Keratinocyte (primary cell): ENCODE data around the gene HAND1. TPM values are rescaled to one million over a fixed set of nuclear protein-coding genes. Genes with fewer than 3 reads are reported as not detected.

ENCODE experiments used
- DNase-seq: peaks from one replicate; pipeline ENCODE4 v3.0.0-alpha.2; 2011; ENCODE audit warnings: low read depth, missing footprints, low spot score
- FAIRE-seq: peaks from 2 replicates; lab custom pipeline; 2011; peaks lifted over from hg19 to GRCh38; lab: Jason Lieb, UNC
- H2AFZ ChIP-seq: 2 replicates; pipeline ENCODE4 v1.6.0; 2012; ENCODE audit warnings: low read length, control low read depth, inconsistent platforms; ENCODE audit not compliant: control insufficient read depth
- H3K27ac ChIP-seq: 2 replicates; pipeline ENCODE4 v1.5.1; 2011; ENCODE audit warnings: low read length; ENCODE audit not compliant: control insufficient read depth, insufficient read depth
- H3K27me3 ChIP-seq: 3 replicates; pipeline ENCODE4 v1.6.0; 2011; ENCODE audit warnings: low read length; ENCODE audit not compliant: control insufficient read depth, insufficient read depth; ENCODE audit errors: extremely low read depth
- H3K36me3 ChIP-seq, 2 experiments: 2 replicates in 1 of 2; 3 replicates in 1 of 2; pipeline ENCODE4 v1.5.1; 2011; ENCODE audit warnings: low read length in 2 of 2, mild to moderate bottlenecking in 1 of 2; ENCODE audit not compliant: control insufficient read depth in 2 of 2, insufficient read depth in 2 of 2; ENCODE audit errors: extremely low read depth in 1 of 2
- H3K4me1 ChIP-seq: 3 replicates; pipeline ENCODE4 v1.5.1; 2011; ENCODE audit warnings: low read length; ENCODE audit not compliant: control insufficient read depth, insufficient read depth; ENCODE audit errors: extremely low read depth
- H3K4me2 ChIP-seq: 3 replicates; pipeline ENCODE4 v1.6.0; 2011; ENCODE audit warnings: low read depth, low read length; ENCODE audit not compliant: control insufficient read depth, insufficient read depth; ENCODE audit errors: extremely low read depth
- H3K4me3 ChIP-seq, 3 experiments: fragments of 200-600 bp in 1 of 3; sonication (generic) in 1 of 3; 2 replicates in 2 of 3; 3 replicates in 1 of 3; pipeline ENCODE4 v1.5.1; 2011 to 2016; ENCODE audit warnings: low read length in 3 of 3, mild to moderate bottlenecking in 3 of 3, control low read depth in 2 of 3, inconsistent platforms in 1 of 3, low read depth in 1 of 3, mixed read lengths in 1 of 3, mixed run types in 1 of 3, moderate library complexity in 1 of 3; ENCODE audit not compliant: control insufficient read depth in 2 of 3, insufficient read depth in 2 of 3; ENCODE audit errors: extremely low read depth in 1 of 3
- H3K79me2 ChIP-seq: 2 replicates; pipeline ENCODE4 v1.6.0; 2012; ENCODE audit warnings: low read length; ENCODE audit not compliant: control insufficient read depth, insufficient read depth
- H3K9ac ChIP-seq: 3 replicates; pipeline ENCODE4 v1.6.0; 2011; ENCODE audit warnings: low read length; ENCODE audit not compliant: control insufficient read depth, insufficient read depth; ENCODE audit errors: extremely low read depth
- H3K9me1 ChIP-seq: 3 replicates; pipeline ENCODE4 v1.6.0; 2011; ENCODE audit warnings: low read length; ENCODE audit not compliant: control insufficient read depth, insufficient read depth; ENCODE audit errors: extremely low read depth
- H3K9me3 ChIP-seq: 2 replicates; pipeline ENCODE4 v1.5.1; 2012; ENCODE audit warnings: low read depth, low read length; ENCODE audit not compliant: control insufficient read depth
- H4K20me1 ChIP-seq: 3 replicates; pipeline ENCODE4 v1.6.0; 2011; ENCODE audit warnings: low read length; ENCODE audit not compliant: control insufficient read depth, insufficient read depth; ENCODE audit errors: extremely low read depth
- EZH2 ChIP-seq: IDR thresholded peaks from one replicate; pipeline ENCODE4 v1.6.1; 2012; ENCODE audit warnings: inconsistent platforms, mild to moderate bottlenecking, low read length, moderate library complexity
- dilution Hi-C: fragments of 300-500 bp; cut with MboI; formaldehyde crosslinking; loops from one replicate; pipeline ENCODE4 v1.7.0; 2020; ENCODE audit warnings: low sequenced_read_pairs; ENCODE audit not compliant: extremely low pct_ligation_motif_present
- polyA plus RNA-seq, 5 experiments: library from polyadenylated mRNA; depleted of rRNA in 3 of 5; stranded (reverse) in 3 of 5; stranded (forward) in 1 of 5; unstranded in 1 of 5; fragments of >200 nt; gene quantifications; 1 replicate in 1 of 5; 2 replicates in 3 of 5; 3 replicates in 1 of 5; pipeline versions ENCODE4 v1.2.1 to v1.2.3, GENCODE V29; 2011 to 2012; ENCODE audit warnings: missing spikeins in 2 of 5, low read depth in 1 of 5, low replicate concordance in 1 of 5
- TF ChIP-seq, protein P1 (sequence below), 3 experiments: IDR thresholded peaks in 1 of 3; conservative IDR thresholded peaks in 1 of 3; optimal IDR thresholded peaks in 1 of 3; 2 replicates in 2 of 3; 3 replicates in 1 of 3; pipeline versions ENCODE3 to v1.5.1; 2011; ENCODE audit warnings: low read length in 3 of 3, mild to moderate bottlenecking in 3 of 3, moderate library complexity in 2 of 3, control low read depth in 1 of 3, inconsistent platforms in 1 of 3; ENCODE audit not compliant: insufficient read depth in 2 of 3; ENCODE audit errors: extremely low read depth in 1 of 3

Gene HAND1
- polyA plus RNA-seq, 1 donor (not counting 4 experiments of a cell fraction or from before 2014, with no cell fraction given) = not detected

DNA sequence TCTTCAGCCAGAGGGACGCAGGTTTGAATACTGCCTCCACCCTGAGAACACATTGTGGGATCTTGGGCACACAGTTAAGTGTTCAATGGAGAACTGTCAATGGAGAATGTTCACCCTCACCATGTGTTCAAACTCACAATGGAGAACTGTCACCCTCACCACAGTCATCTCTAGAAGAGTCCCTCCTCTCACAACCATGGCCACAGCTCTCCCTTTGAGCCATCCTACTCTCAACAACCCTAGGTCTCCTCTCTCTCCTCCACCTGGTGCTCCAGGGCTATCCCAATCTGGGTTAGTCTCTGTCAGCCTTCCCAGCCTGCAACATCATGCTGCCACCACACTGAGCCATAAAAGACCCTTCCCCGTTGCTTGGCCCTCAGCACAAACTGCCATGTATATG, 36.3 kb upstream of the HAND1 start:
- no peak for FAIRE-seq
- H3K36me3 ChIP-seq = no peaks in the 10 kb centered on the region
- no peak overlapping the region for H3K4me2 ChIP-seq
- H3K4me1 ChIP-seq = no peaks in the 10 kb centered on the region
- dilution Hi-C loops = no loop called here
- no peak overlapping the region for H3K9ac ChIP-seq
- no peak overlapping the region for H3K4me3 ChIP-seq
- H3K27me3 ChIP-seq = no peaks in the 10 kb centered on the region
- no peaks in the 10 kb centered on the region for H3K9me3 ChIP-seq
- H3K79me2 ChIP-seq = no peaks in the 10 kb centered on the region
- H4K20me1 ChIP-seq = no peaks in the 10 kb centered on the region
- no peaks in the 10 kb centered on the region for H3K9me1 ChIP-seq
- no peak overlapping the region for H3K27ac ChIP-seq
- H2AFZ ChIP-seq = no peak overlapping the region
- no peak for TF ChIP-seq EZH2
- TF ChIP-seq, protein P1, sequence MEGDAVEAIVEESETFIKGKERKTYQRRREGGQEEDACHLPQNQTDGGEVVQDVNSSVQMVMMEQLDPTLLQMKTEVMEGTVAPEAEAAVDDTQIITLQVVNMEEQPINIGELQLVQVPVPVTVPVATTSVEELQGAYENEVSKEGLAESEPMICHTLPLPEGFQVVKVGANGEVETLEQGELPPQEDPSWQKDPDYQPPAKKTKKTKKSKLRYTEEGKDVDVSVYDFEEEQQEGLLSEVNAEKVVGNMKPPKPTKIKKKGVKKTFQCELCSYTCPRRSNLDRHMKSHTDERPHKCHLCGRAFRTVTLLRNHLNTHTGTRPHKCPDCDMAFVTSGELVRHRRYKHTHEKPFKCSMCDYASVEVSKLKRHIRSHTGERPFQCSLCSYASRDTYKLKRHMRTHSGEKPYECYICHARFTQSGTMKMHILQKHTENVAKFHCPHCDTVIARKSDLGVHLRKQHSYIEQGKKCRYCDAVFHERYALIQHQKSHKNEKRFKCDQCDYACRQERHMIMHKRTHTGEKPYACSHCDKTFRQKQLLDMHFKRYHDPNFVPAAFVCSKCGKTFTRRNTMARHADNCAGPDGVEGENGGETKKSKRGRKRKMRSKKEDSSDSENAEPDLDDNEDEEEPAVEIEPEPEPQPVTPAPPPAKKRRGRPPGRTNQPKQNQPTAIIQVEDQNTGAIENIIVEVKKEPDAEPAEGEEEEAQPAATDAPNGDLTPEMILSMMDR (optimal IDR thresholded peaks at IDR 0.05 in 1 of 3, IDR thresholded peaks at IDR 0.05 in 1 of 3, conservative IDR thresholded peaks at IDR 0.05 in 1 of 3; ENCODE audit: extremely low read depth in 1 of 3, insufficient read depth in 2 of 3, low read length in 3 of 3) = no peak
- no peak for DNase-seq

DNA sequence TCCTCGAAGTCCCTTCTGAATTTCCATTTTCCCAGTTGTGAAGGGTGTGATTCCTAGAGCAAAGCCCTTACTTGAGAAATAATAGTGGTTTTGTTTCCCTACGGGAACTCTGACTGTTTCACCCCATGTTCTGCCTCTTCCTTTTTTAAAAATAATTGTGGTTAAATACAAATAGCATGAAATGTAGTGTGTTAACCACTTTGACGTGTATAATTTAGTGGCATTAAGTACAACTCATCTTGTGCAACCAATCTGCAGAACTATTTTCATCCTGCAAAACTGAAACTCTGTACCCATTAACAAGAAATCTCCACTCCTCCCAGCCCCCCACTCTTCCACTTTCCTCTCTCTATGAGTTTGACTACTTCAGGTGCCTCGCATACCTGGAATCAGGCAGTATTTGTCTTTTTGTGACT, 35.6 kb upstream of the HAND1 start:
- H3K79me2 ChIP-seq = no peaks in the 10 kb centered on the region
- no peak overlapping the region for H3K9ac ChIP-seq
- H3K9me3 ChIP-seq = no peaks in the 10 kb centered on the region
- FAIRE-seq (no peak), DNase-seq (no peak)
- no peak overlapping the region for H3K27ac ChIP-seq
- no peak overlapping the region for H3K4me3 ChIP-seq
- no peaks in the 10 kb centered on the region for H3K9me1 ChIP-seq
- no peak for TF ChIP-seq EZH2
- TF ChIP-seq, protein P1 (optimal IDR thresholded peaks at IDR 0.05 in 1 of 3, IDR thresholded peaks at IDR 0.05 in 1 of 3, conservative IDR thresholded peaks at IDR 0.05 in 1 of 3; ENCODE audit: extremely low read depth in 1 of 3, insufficient read depth in 2 of 3, low read length in 3 of 3) = no peak
- no peaks in the 10 kb centered on the region for H4K20me1 ChIP-seq
- H2AFZ ChIP-seq = no peak overlapping the region
- dilution Hi-C loops = no loop called here
- H3K36me3 ChIP-seq = no peaks in the 10 kb centered on the region
- no peaks in the 10 kb centered on the region for H3K4me1 ChIP-seq
- H3K4me2 ChIP-seq = no peak overlapping the region
- no peaks in the 10 kb centered on the region for H3K27me3 ChIP-seq
